SK-N-SH treated with all-trans-retinoic acid at 6 μM for 48 hours (cell line): ENCODE data around the gene PDK4.

ENCODE experiments used
- BACH2 ChIP-seq: fragments of 250-450 bp; sonication (Bioruptor Pico); IDR thresholded peaks from 2 replicates; pipeline ENCODE4 v1.9.0; 2021; ENCODE audit warnings: mild to moderate bottlenecking, borderline replicate concordance
- CSDC2 ChIP-seq: fragments of 250-450 bp; sonication (Bioruptor Pico); IDR thresholded peaks from 2 replicates; pipeline ENCODE4 v1.5.0; 2020; ENCODE audit warnings: mild to moderate bottlenecking, moderate library complexity
- ESRRG ChIP-seq: fragments of 250-450 bp; sonication (Bioruptor Pico); IDR thresholded peaks from 2 replicates; pipeline ENCODE4 v1.6.1; 2021; ENCODE audit warnings: mild to moderate bottlenecking
- OSR1 ChIP-seq: fragments of 250-450 bp; sonication (Bioruptor Pico); IDR thresholded peaks from 2 replicates; pipeline ENCODE4 v1.8.0; 2022; ENCODE audit warnings: moderate library complexity, mild to moderate bottlenecking, inconsistent platforms
- PATZ1 ChIP-seq: fragments of 250-450 bp; sonication (Bioruptor Pico); IDR thresholded peaks from 2 replicates; pipeline ENCODE4 v1.8.0; 2020; ENCODE audit warnings: mild to moderate bottlenecking, moderate library complexity, borderline replicate concordance
- PPARA ChIP-seq: fragments of 250-450 bp; sonication (Bioruptor Pico); IDR thresholded peaks from 2 replicates; pipeline ENCODE4 v1.5.0; 2020; ENCODE audit warnings: mild to moderate bottlenecking, borderline replicate concordance
- RARB ChIP-seq: fragments of 250-450 bp; sonication (Bioruptor Pico); IDR thresholded peaks from 2 replicates; pipeline ENCODE4 v1.8.0; 2021; ENCODE audit warnings: mild to moderate bottlenecking, moderate library complexity
- SNAI2 ChIP-seq: fragments of 250-450 bp; sonication (Bioruptor Pico); IDR thresholded peaks from 2 replicates; pipeline ENCODE4 v1.5.0; 2020; ENCODE audit warnings: mild to moderate bottlenecking, moderate library complexity
- TCF4 ChIP-seq: fragments of 250-450 bp; sonication (Bioruptor Pico); IDR thresholded peaks from 2 replicates; pipeline ENCODE4 v1.8.0; 2021; ENCODE audit warnings: mild to moderate bottlenecking, moderate library complexity, borderline replicate concordance
- TOX ChIP-seq: fragments of 250-450 bp; sonication (Bioruptor Pico); IDR thresholded peaks from 2 replicates; pipeline ENCODE4 v1.8.0; 2021; ENCODE audit warnings: mild to moderate bottlenecking, moderate library complexity, borderline replicate concordance
- TSHZ2 ChIP-seq: fragments of 250-450 bp; sonication (Bioruptor Pico); IDR thresholded peaks from 2 replicates; pipeline ENCODE4 v1.5.0; 2020; ENCODE audit warnings: mild to moderate bottlenecking, moderate library complexity
- ZC3H10 ChIP-seq: fragments of 250-450 bp; sonication (Bioruptor Pico); IDR thresholded peaks from 2 replicates; pipeline ENCODE4 v1.5.1; 2021; ENCODE audit warnings: mild to moderate bottlenecking, moderate library complexity
- ZFP3 ChIP-seq: fragments of 250-450 bp; sonication (Bioruptor Pico); IDR thresholded peaks from 2 replicates; pipeline ENCODE4 v1.5.0; 2020; ENCODE audit warnings: mild to moderate bottlenecking, moderate library complexity
- ZFP30 ChIP-seq: fragments of 450-650 bp; formaldehyde crosslinking; IDR thresholded peaks from 2 replicates; pipeline ENCODE4 v1.5.0; 2022; ENCODE audit warnings: mild to moderate bottlenecking, moderate library complexity

GRCh38 chr7:95543312-95543711, 53.0 kb downstream of the PDK4 start:
- TF ChIP-seq PPARA (CRISPR knock-in tag): no peak
- no peak for TF ChIP-seq ZC3H10 (CRISPR knock-in tag)
- TF ChIP-seq PATZ1 (CRISPR knock-in tag): no peak
- no peak for TF ChIP-seq SNAI2 (CRISPR knock-in tag)
- no peak for TF ChIP-seq TSHZ2 (CRISPR knock-in tag)
- no peak for TF ChIP-seq ESRRG
- no peak for TF ChIP-seq TCF4 (CRISPR knock-in tag)
- TF ChIP-seq OSR1 (CRISPR knock-in tag): no peak
- TF ChIP-seq RARB (CRISPR knock-in tag): no peak
- TF ChIP-seq BACH2 (CRISPR knock-in tag): no peak
- TF ChIP-seq ZFP30: no peak
- no peak for TF ChIP-seq CSDC2 (CRISPR knock-in tag)
- TF ChIP-seq ZFP3 (CRISPR knock-in tag): no peak
- TF ChIP-seq TOX (CRISPR knock-in tag): no peak
